Activated CD4-positive, alpha-beta T cell treated with anti-CD3 and anti-CD28 coated beads, Interleukin-2, amount 50 U/mL, for 4 hours (primary cell): ENCODE measurements around the gene TCIRG1.
"Not testable (repeated sequence)": the region's sequence is repeated elsewhere in the genome, so short reads cannot be mapped to it uniquely, and the experiment has no call there.

Experiments
- DNase-seq, 2 experiments: peaks; one replicate each; pipeline ENCODE4 v3.0.0-alpha.2; 2020

The TCIRG1 gene

DNA sequence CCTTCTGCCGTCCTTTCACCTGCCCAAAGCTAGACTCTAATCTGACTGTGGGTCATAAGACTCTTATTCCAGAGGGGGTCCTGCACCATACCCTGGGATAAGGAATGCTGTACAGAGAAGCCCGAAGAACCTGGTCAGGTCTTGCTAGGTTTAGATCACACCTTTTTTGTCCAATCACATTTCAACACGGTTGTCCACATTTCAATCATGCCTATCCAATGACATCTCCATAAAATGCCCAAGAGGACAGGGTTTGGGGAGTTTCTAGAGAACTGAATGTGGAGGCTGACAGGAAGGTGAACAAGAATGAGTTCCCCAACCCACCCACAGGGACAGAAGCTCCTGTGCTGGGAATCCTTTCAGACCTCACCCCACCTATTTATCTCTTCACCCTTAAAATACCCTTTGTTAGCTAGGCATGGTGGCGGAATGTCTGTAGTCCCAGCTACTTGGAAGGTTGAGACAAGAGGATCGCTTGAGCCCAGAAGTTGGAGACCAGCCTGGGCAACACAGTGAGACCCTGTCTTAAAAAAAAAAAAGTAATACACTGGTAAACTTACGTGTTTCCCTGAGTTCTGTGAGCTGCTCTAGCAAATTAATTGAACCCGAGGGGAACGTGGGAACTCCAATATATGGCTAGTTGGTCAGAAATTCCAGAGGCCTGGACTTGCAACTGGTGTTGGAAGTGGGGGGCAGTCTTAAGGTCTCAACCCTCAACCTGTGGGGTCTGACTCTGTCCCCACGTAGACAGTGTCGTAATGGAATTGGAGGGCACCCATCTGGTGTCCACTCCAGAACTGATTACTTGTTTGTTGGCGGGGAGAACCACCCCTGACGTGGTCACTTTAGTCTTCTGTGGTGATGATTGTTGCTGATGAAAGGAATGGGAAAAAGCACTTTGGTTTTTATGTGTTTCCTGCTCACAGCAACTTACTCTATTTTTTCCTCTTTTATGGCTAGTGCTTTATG, 17.8 kb downstream of the TCIRG1 start:
- no peak for DNase-seq

DNA sequence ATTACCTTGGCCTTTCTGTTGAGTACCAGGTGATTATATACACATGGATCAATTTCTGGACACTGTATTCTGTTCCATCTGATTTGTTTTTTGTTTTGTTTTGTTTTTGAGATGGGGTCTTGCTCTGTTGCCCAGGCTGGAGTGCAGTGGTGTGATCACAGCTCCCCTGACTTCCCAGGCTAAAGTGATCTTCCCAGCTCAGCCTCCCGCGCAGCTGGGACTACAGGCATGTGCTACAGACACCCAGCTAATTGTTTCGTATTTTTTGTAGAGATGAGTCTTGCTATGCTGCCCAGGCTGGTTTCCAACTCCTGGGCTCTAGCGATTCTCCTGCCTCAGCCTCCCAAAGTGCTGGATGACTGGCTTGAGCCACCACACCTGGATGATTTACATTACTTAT, 19.0 kb downstream of the TCIRG1 start:
- DNase-seq: no peak

DNA sequence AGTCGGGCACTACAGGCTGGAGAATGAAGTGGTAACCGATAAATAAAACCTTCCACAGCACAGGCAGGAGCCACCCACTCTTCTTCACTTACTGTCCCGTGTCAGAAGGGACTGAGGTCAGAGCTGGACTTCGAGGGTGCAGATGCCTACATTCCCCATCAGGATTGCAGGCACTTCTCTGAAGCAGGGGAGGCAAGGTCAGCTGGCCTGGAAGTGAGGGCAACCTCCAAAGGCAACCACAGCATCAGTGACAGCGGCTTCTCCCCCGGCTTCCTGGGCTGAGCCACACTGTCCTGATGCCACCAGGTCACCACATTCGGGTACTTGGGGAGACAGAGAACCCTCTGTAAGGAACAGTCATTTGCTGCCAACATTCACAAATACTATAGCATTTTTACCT, 22.7 kb downstream of the TCIRG1 start:
- no peak for DNase-seq

DNA sequence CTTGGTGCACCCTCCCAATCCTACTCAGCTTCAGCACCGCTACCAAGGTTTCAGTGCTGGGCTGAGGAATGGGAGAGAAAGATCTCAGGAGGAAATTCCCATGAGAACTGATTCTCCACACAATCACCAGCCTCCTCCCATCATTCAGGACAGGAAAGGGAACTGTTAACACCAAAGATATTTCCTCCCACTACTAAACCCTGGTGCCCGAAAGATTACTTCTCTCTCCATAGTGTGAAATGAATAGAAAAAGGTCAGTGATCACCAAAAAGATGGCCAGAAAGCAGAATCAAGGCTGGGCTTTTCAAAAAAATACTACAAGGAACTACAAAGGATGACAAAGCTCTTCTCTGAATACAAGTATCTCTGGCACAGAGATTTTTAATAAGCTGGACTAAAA, 26.1 kb downstream of the TCIRG1 start:
- no peak for DNase-seq

DNA sequence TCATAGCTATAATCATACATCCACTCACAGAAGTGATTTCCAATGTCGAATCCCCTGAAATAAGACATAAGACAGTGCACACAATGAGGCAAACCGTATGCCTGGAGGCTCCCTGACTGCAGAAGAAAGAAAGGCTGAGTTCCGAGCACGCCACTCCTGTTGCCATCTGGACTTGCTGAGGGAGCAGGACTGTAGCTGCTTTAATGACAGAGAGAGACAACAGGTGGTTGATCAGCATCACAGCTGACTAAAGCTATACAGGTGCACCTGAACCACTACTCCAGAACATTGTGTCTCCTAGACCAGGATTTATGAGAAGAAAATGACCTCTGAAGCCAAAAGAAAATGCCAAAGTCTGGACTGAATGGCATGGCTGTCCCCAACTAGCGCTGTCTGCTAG, 27.0 kb downstream of the TCIRG1 start:
- no peak for DNase-seq

DNA sequence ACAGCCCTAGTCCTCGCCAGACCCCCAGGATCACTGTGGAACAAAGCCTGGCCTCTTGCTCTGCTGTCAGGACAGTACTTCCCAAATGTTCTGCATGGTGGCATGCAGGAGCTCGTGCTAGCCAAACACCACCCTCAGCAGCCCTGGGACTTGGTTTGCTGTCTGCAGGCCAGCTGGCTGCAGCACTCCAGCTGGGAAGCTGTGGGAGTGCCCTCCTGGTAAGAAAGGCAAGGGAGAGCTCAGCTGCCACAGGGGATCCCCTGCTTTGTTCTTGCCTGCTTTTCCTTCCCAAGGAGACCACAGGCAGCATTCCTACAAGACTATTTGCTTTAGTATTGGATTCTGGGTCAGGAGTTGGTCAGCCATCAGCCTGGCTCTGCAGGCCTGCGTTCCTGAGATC, 27.9 kb downstream of the TCIRG1 start:
- DNase-seq: no peak

DNA sequence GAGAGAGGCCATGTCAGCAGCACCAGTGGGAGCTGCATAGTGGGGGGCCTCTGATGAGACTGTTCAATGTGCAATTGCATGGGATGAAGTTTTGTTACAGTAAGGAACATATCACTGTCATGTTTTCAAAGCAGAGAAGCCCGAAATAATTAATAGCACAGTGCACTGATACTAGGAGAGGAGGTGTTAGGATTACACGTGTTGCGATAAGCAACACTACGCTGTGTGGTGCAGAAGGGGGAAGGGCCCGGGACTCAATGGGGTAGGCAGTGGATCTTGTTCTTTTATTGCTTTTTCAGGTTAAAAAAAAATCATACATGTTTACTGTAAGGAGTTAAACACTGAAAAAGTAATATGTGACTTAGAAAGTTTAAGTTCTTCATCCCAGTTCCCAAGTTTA, 29.2 kb downstream of the TCIRG1 start:
- no peak for DNase-seq

DNA sequence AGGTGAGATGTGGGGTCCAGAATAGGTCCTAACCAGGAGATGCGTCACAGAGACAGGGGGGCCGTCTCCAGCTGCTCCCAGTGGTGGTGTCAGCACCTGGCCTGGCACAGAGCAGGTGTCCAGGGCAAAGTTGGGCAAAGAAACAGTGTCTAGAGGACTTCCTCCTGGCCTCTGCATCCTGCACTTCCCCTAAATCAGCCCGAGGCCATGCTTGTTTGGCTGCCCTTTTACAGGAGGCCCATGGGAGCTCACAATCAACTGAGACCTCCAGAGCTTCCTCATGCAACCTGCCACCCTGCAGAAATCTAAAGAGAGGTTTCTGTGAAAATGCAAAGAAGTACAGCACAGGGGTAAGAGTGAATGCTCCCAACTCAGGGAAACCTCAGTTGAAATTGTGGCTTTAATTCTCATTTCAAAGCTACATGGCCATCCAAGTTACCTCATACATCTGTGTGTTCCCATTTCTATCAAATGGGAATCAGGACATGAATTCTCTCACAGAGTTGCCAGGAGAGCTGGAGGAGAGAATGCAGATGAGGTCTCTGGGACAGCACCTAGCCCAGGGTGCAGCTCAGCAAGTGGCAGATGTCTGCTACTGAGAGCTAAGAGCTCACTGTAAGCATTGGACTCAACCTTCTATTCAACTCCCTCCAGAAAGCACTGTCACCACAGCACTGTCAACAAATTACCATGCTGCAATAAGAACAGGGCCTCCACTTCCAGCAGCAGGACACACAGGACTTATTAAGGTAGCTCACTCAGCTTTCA, 32.6 kb downstream of the TCIRG1 start:
- DNase-seq: no peak

DNA sequence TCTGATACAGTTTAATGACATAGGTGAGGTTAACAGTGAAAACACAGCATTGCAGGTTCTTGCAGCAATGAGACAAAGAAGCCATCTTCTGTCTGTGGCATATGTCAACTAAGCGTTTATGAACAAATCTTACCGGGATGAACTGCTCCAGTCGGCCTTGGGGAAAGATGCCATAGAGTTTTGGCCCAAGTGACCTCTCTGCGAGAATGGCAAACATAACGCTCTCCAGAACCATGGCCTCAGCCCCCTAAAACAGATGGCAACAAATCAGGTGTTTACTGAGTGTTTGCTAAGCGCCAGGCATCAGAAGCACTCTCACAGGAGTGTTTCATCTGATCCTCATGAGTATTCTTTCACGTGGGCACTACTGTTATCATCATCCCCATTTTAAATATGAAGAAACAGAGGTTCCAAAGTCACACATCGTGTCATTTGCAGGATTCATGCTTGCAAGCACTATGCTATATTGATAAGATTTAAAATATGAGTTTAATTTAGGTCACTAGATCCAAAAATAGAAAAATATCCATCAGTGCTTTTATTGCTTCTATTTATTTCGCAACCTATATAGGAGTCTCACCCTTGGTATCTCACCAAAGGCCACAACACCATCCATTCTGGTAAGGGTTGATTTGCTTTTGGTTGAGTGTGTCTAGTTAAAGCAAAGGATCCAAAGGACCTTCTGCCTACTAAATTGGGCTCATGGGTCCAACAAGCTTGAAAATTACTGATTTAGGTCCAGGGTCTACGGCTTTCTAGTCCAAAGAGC, 35.9 kb downstream of the TCIRG1 start:
- no peak for DNase-seq

DNA sequence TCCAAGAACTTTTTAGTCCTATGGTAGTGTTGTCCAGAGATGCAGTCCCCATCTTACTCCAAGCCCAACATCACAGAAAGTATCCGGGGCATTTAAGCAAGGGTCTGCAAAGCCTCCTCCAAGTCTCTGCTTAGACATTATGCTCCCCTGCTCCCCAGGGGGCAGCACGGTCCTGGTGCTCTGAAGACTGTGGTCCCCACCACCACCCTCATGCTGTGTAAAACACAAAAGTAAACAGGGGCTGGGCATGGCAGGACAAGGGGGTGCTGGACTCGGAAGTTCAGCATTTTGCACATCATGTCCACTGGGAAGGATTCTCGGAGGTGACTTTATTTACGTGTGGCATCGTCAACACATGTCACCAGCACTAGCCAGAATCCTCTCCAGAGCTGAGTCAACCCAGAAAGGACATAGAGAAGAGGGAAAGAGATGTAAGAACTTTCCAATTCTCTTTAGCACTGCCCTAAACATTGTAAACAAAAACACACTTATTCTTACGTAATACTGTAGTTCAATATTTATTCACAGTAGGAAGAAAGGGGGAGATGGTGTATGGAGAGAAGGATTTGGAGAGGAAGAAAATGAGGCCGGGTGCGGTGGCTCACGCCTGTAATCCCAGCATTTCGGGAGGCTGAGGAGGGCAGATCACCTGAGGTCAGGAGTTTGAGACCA, 37.7 kb downstream of the TCIRG1 start:
- no peak for DNase-seq

DNA sequence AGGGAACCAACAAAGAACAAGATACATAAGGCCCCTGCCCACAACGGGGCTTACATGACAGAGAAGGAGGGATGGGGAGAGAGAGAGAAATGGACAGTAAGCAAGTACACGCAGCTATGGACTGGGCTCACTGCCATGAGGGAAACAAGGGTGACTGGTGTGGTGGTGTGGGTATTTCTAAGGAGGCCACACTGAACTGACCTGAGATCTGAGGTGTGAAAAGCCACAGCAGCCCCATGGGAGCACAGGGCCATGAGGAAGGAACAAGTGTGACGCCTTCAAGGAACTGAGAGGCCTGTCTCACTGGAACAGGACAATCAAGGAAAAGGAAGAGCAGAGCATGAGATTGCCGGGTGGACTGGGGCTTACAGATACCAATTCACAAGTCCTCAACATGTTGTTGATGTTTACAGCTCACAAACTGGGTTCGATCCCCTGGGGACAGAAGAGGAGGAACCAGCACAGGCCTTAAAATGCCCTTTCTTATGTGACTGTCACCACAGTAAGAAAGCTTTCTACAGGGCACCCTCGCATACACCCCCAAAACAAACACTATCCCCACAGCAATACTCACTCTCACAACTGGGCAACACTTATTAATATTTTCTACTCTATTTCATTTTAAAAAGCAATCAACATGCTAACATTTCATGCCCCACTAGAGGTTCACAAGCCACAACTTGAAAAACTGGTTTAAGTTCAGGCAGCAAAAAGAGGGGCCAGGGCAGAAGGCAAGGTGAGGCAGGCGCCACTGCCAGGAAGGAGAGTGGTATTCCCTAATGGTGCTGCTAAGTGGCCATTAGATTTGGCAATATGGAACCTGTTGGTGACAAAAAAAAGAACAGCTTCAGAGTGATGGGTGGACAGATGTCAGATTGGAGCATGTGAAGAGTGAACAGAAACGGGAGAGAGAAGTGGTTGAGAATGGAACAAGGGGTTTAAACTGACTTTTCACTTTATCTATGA, 39.1 kb downstream of the TCIRG1 start:
- DNase-seq: no peak

DNA sequence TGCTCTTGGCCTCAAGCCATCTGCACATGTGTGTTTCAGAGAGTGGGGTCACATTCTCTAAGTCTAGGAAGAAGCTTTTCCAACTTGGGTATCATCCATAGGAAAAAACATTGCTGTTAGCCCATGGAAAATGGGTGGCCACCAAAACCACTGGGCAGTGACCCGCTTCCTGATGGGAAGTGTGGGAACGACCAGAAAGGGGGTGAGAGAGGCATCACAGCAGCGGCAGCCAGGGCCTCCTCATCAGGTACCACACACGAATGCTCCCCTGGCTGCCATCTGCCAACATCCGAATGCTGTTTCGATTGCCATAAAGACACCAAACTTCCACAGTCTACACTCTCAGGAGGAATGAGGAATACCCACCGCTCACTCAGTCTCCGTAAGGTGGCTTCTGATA, 42.0 kb downstream of the TCIRG1 start:
- DNase-seq: no peak

DNA sequence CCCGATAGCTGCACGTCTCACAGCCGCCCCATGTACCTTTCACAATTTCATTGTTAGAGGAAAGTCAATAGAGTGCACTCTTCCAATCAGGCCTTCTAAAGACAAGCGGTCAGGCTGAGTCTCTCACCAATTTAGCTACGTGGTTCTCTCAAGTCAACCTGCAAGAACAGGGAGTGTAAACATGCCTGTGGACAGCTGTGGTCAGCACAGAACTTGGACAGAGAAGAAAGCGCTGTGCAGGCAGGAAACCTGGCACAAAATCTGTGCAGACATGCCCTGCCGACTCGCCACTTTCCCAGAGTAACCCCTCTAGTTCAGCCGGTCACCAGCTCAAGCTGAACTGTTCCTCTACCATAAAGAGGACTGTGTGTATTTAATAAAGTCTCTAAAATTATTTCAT, 42.9 kb downstream of the TCIRG1 start:
- DNase-seq: no peak

DNA sequence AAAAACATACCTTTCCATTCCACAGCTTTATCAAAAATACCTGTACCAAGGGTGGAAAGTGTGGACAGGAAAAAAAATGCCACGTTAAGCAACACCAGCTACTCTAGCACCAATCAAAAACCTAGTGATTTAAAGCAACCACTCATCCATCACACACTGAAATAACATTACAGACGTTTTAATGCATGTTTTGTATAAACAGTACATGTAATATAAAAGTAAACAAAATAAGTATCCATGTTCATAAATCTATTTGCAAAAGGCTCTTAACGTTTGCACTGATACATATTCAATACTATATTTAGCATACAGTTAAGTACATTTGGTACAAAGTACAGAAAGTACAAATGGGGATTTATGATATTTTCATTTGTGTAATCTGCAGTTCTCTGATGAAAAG, 43.7 kb downstream of the TCIRG1 start:
- DNase-seq: no peak

DNA sequence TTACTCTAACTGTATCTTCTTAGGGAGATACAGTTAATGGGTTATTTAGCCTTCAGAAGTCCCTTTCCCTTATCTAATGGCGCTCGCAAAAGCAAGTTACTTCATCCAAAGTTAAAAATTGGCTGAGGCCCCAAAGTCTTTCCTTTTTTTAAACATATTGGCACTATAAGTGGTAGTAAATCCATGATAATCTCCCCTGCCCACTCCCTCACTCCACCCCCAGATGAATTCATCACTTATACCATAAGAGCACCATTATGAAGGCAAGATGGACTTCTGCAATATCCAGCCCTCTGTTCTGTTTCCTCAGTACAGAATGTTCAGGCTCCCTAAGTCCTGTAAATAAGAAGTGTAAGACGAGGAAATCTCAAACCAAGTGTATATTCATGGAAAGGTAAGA, 44.7 kb downstream of the TCIRG1 start:
- DNase-seq: no peak

DNA sequence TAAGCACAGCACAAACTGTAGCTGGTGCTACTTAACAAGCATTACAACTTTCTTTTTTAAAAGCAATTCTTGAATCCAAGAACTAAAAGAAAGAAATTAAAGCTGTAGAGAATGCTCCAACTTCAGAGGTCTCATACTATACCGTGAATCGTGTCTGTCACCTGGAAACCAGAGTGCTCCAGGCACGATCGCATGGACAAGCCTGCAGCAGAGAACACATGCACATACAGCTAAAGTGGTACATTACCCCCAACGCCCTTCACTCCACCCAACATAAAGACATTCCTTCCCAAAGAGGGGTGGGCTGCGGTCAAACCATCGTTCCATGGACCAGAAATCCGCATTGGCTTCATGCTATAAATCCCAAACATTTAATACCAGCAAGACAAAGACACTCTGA, 50.9 kb downstream of the TCIRG1 start:
- no peak for DNase-seq

DNA sequence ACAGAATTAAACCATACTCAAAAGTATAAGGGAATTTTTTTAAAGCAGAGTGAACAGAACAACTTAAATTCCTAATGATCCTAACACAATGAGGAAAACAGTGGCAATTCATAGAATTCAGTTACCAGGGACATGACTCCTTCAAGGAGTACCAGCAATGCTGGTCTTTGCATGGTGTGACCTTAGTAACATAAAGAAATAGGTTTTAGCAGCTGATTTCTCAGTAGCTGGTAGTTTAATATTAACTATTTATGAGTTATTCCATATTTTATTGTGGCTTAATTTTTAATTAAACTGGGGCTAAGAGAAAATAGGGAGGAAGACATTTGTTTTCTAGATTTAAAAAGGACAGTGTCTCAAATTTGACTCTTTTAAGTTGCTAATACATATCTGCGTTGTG, 51.5 kb downstream of the TCIRG1 start:
- DNase-seq: no peak

DNA sequence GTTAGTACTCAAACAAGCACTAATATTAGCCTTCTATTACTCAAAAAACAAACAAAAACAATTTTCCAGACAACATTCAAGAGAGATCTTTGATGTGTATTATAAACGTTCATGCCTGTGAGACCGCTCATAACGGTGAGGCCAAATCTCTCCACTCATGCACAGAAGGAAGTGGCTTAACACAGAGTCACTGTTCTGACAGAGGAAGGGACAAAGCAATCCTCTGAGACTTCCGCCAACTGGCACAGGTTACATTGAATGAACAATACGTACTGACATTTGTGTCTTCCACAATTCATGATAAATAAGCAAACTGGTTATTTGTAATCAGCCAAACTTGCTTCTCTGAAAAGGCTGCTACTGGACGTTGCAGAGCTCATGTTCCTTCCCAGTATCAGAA, 51.9 kb downstream of the TCIRG1 start:
- DNase-seq: no peak

DNA sequence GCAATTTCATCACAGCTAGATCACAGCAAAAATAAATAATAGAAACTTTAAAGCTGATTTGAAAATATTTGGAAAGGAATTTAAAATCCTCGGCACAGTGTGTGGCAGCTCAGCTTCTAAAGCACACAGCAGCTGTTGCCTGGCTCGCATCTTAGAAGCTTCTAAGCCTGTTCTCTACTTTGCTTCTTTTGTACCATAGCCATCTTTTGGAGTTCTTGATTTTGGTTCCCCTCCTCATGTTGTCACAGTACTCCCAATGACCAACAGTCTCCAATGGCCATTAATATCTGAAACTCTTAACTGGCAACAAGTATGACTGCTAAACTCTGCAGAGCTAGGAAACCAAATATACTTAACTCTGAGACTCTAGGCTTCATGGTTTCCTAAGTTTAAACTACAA, 53.6 kb downstream of the TCIRG1 start:
- no peak for DNase-seq

DNA sequence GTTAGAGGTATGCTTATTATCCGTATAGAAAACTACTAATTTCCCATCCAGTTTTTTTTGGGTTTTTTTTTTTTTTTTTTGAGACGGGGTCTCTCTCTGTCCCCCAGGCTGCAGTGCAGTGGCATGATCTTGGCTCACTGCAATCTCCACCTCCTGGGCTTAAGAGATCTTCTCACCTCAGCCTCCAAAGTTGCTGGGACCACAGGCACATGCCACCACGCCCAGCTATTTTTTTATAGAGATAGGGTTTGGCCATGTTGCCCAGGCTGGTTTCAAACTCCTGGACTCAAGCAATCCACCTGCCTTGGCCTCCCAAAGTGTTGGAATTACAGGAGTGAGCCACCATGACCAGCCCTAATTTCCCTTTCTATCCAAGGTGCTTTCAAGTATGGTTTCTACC, 54.1 kb downstream of the TCIRG1 start:
- DNase-seq: not testable (repeated sequence)

DNA sequence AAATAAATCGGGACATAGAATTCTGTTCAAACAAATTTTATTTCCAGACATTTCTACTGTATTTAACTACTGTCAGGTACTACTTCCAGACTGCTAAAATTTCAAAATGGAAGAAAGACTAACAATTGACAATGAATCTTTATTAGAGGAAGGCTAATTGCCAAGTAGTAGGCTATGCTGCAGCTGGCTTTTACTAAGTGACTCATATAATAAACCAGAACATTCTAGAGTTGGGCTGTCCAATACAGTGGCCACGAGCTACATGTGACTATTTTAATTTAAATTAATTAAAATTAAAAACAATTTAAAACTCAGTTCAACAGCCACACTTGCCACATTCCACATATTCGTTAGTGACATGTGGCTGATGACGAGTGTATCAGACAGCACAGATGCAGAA, 54.7 kb downstream of the TCIRG1 start:
- no peak for DNase-seq

DNA sequence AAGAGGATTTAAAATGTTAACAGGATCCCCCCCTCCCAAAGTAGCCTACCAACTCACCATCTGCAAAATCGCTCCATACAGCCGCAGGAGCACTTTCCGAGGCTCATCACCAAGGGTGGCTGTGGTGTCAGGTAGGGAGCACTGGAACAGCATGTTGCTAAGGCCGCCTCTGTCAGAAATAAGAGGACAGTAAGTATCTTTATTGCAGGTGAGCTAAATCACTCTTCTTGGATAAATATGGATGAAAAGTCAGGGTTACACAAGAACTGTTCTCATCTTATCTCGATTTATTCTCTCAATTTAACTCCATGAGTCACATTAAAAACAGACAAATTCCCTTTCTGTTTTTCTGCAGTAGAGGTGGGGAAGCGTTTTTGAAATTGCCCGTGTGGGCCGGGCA, 58.1 kb downstream of the TCIRG1 start:
- DNase-seq: no peak
